Hypothalamus (tissue), 51 donors: ENCODE results near the gene FBXO42.

Experiments
- DNase-seq, 51 donors: peaks; one replicate each; lab custom pipeline; 2025; lab: John Stamatoyannopoulos, UW

FBXO42 gene

GRCh38 chr1:16334655-16335340 lies 17.5 kb downstream of the FBXO42 start:
- DNase-seq, result no peak

- DNase-seq, result no peak
These were observed 25.4 kb downstream of the FBXO42 start for GRCh38 chr1:16326833-16327404.

GRCh38 chr1:16324456-16324890 lies 27.8 kb downstream of the FBXO42 start:
- DNase-seq, result peak in 2 of 51 donors; percentile 2 to 6

GRCh38 chr1:16321176-16321867 lies 31.0 kb downstream of the FBXO42 start:
- DNase-seq, result no peak

GRCh38 chr1:16318555-16318954 lies 33.7 kb downstream of the FBXO42 start:
- peak in 5 of 51 donors; percentile 3 to 26 (median 6) for DNase-seq

- no peak for DNase-seq
These were observed 36.8 kb downstream of the FBXO42 start for GRCh38 chr1:16315437-16315836.

GRCh38 chr1:16307222-16307621 lies 45.1 kb downstream of the FBXO42 start:
- no peak for DNase-seq

GRCh38 chr1:16302709-16303627 lies 49.3 kb downstream of the FBXO42 start:
- no peak for DNase-seq

- no peak for DNase-seq
These were observed 51.8 kb downstream of the FBXO42 start for GRCh38 chr1:16300436-16300835.

GRCh38 chr1:16298653-16299052 lies 53.6 kb downstream of the FBXO42 start:
- no peak for DNase-seq

GRCh38 chr1:16296643-16297042 lies 55.6 kb downstream of the FBXO42 start:
- DNase-seq, result no peak

- DNase-seq, result no peak
These were observed 57.8 kb downstream of the FBXO42 start for GRCh38 chr1:16294219-16295212.

GRCh38 chr1:16293538-16293937 lies 58.7 kb downstream of the FBXO42 start:
- DNase-seq, result no peak

GRCh38 chr1:16292739-16293138 lies 59.5 kb downstream of the FBXO42 start:
- DNase-seq, result no peak

GRCh38 chr1:16289959-16290358 lies 62.3 kb downstream of the FBXO42 start:
- DNase-seq, result no peak

GRCh38 chr1:16286122-16286521 lies 66.2 kb downstream of the FBXO42 start:
- DNase-seq, result no peak

GRCh38 chr1:16281765-16282164 lies 70.5 kb downstream of the FBXO42 start:
- no peak for DNase-seq

GRCh38 chr1:16279186-16279585 lies 73.1 kb downstream of the FBXO42 start:
- no peak for DNase-seq

GRCh38 chr1:16276302-16277030 lies 75.8 kb downstream of the FBXO42 start:
- DNase-seq, result no peak
